Epithelial cell of proximal tubule (primary cell): ENCODE measurements around the gene COG1. TPM values are rescaled to one million over a fixed set of nuclear protein-coding genes. Genes with fewer than 3 reads are reported as not detected.

ENCODE experiments used
- DNase-seq: peaks from one replicate; pipeline ENCODE4 v3.0.0-alpha.2; 2011; ENCODE audit warnings: low read depth
- H3K4me3 ChIP-seq: 2 replicates; pipeline ENCODE4 v1.5.1; 2011; ENCODE audit warnings: low read depth, mild to moderate bottlenecking, low read length
- CTCF ChIP-seq: conservative IDR thresholded peaks from 2 replicates; pipeline ENCODE4 v1.5.1; 2012; ENCODE audit warnings: low read depth, mild to moderate bottlenecking, low read length
- total RNA-seq: library from RNA; depleted of rRNA; stranded (reverse); fragments of >200 nt; gene quantifications from 2 replicates; pipeline ENCODE4 v1.2.3, GENCODE V29; 2015

The COG1 gene
- total RNA-seq, 1 donor from 2014 or later = 11.6 TPM

GRCh38 chr17:73255671-73256181 lies 62.9 kb downstream of the COG1 start:
- H3K4me3 ChIP-seq = no peak overlapping the region
- no peak for DNase-seq
- TF ChIP-seq CTCF = peak; percentile 97

GRCh38 chr17:73256220-73256619 lies 63.4 kb downstream of the COG1 start:
- H3K4me3 ChIP-seq = no peak overlapping the region
- no peak for DNase-seq
- no peak for TF ChIP-seq CTCF

- DNase-seq = no peak
- no peak overlapping the region for H3K4me3 ChIP-seq
- no peak for TF ChIP-seq CTCF
Observed at GRCh38 chr17:73257516-73257915, 64.7 kb downstream of the COG1 start.

Other genes with a start within 250 kb of the COG1 start
- gene SLC39A11, start 100.4 kb upstream of the COG1 start, total RNA-seq = 8.4 and 12.6 TPM in 2 replicates
- gene SSTR2, start 28.0 kb upstream of the COG1 start, total RNA-seq = under 0.01 TPM in 1 of 2 replicates, not detected in the other
- gene CPSF4L, start 68.8 kb downstream of the COG1 start, total RNA-seq = not detected in 2 replicates
- 46.8 and 115 TPM in 2 replicates for gene CDC42EP4, start 118.9 kb downstream of the COG1 start, total RNA-seq